ENCODE measurements around the gene RNF208.

RNF208 gene

DNA sequence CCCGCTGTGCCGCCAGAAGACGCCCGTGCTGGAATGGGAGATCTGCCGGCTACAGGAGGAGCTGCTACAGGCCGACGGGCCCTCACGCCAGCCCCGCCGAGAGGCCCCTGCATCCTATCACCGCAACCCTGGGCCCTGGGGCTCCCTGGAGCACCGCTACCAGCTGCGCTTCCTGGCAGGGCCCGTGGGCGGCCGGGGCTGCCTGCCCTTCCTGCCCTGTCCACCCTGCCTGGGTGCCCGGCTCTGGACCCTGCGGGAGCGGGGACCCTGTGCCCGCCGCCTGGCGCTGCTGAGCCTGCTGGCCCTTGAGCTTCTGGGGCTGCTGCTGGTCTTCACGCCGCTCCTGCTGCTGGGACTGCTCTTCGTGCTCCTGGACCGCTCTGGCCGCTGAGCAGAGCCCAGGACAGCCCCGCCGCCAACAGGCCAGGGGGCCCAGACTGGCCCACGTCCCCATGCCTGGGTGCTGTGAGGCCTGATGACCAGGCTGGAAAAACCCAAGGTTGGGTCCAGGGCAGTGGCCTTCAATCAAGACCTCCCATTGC, 3.8 kb downstream of the RNF208 start:
- Histone ChIP-seq H3K9me2 (replicated peaks; ENCODE audit: insufficient read depth, low read length) (no peaks in the 10 kb centered on the region), H4K20me1 (ENCODE audit: low read depth, low read length) (no peaks in the 10 kb centered on the region), H3K9me3 (ENCODE audit: insufficient read depth, low read length) (no peaks in the 10 kb centered on the region), H2AFZ (ENCODE audit: low read depth, low read length, severe bottlenecking) (no peak overlapping the region), H3F3A (ENCODE audit: insufficient read depth) (no peaks in the 10 kb centered on the region), H3K27me3 (ENCODE audit: low read length) (no peaks in the 10 kb centered on the region), H3K4me3 (ENCODE audit: insufficient read depth, low read length, poor library complexity, severe bottlenecking) (no peak overlapping the region), H3K36me3 (ENCODE audit: low read length) (no peaks in the 10 kb centered on the region), H3K79me2 (ENCODE audit: insufficient read depth, low read length) (no peaks in the 10 kb centered on the region), H3K9ac (ENCODE audit: low read length) (no peak overlapping the region), H3K27ac (ENCODE audit: low read depth, low read length) (no peak overlapping the region), H3K4me2 (ENCODE audit: low read depth, low read length, poor library complexity, severe bottlenecking) (no peak overlapping the region)
- no peak for TF ChIP-seq EZH2phosphoT487 (conservative IDR thresholded peaks at IDR 0.05; ENCODE audit: low read length)
- TF ChIP-seq, protein P1, sequence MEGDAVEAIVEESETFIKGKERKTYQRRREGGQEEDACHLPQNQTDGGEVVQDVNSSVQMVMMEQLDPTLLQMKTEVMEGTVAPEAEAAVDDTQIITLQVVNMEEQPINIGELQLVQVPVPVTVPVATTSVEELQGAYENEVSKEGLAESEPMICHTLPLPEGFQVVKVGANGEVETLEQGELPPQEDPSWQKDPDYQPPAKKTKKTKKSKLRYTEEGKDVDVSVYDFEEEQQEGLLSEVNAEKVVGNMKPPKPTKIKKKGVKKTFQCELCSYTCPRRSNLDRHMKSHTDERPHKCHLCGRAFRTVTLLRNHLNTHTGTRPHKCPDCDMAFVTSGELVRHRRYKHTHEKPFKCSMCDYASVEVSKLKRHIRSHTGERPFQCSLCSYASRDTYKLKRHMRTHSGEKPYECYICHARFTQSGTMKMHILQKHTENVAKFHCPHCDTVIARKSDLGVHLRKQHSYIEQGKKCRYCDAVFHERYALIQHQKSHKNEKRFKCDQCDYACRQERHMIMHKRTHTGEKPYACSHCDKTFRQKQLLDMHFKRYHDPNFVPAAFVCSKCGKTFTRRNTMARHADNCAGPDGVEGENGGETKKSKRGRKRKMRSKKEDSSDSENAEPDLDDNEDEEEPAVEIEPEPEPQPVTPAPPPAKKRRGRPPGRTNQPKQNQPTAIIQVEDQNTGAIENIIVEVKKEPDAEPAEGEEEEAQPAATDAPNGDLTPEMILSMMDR (IDR thresholded peaks at IDR 0.05; ENCODE audit: insufficient read depth, low read length, poor library complexity, severe bottlenecking): no peak

DNA sequence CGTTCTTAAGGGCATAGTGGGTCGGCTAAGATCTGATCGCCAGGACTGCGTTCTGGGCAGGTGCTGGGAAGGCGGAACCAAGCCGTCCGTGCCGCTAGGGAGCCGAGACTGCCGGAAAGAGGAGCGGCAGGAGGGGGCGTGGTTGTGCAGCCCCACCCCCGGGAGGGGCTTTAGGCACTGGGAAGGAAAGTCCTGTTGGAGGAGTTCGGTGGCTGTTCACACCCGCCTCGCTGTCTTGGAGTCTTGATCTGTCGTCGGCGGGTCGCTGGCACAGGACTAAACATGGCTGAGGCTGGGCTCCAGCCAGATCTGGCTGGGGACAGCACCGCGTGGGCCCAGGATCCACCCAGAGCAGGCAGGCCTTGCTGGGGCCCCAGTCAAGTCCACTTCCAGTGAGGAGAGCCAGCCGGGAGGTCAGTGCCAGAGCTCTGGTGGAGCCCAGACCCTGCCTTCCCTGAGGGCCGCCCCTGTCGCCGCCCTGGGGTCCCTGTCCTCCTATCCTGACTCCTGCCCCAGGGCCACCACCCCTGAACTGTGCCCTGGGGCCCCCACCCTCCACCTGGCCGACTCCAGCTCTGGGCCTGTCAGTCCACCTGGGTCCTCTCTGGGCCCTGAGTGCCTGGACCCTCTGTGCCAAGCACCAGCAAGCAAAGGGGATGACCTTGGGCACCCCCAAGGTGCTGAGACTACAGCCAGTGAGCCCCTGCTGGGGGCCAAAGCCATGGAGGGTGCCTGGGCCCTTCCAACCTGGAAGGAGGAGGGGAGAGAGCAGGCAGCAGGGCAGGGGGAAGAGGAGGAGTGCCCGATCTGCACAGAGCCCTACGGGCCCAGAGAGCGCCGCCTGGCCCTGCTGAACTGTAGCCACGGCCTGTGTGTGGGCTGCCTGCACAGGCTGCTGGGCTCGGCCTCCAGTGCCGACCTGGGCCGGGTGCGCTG, 4.5 kb downstream of the RNF208 start:
- no peaks in the 10 kb centered on the region for H3K79me2 ChIP-seq (ENCODE audit: insufficient read depth, low read length)
- H3K36me3 ChIP-seq (ENCODE audit: low read length): no peaks in the 10 kb centered on the region
- H3K4me2 ChIP-seq (ENCODE audit: low read depth, low read length, poor library complexity, severe bottlenecking): no peak overlapping the region
- no peaks in the 10 kb centered on the region for H3K9me3 ChIP-seq (ENCODE audit: insufficient read depth, low read length)
- no peak overlapping the region for H3K4me3 ChIP-seq (ENCODE audit: insufficient read depth, low read length, poor library complexity, severe bottlenecking)
- H3K9ac ChIP-seq (ENCODE audit: low read length): no peak overlapping the region
- H3K27ac ChIP-seq (ENCODE audit: low read depth, low read length): no peak overlapping the region
- TF ChIP-seq EZH2phosphoT487 (conservative IDR thresholded peaks at IDR 0.05; ENCODE audit: low read length): no peak
- TF ChIP-seq, protein P1 (IDR thresholded peaks at IDR 0.05; ENCODE audit: insufficient read depth, low read length, poor library complexity, severe bottlenecking): no peak
- H3F3A ChIP-seq (ENCODE audit: insufficient read depth): no peaks in the 10 kb centered on the region
- H3K27me3 ChIP-seq (ENCODE audit: low read length): no peaks in the 10 kb centered on the region
- H3K9me2 ChIP-seq (replicated peaks; ENCODE audit: insufficient read depth, low read length): no peaks in the 10 kb centered on the region
- H4K20me1 ChIP-seq (ENCODE audit: low read depth, low read length): no peaks in the 10 kb centered on the region
- H2AFZ ChIP-seq (ENCODE audit: low read depth, low read length, severe bottlenecking): no peak overlapping the region

DNA sequence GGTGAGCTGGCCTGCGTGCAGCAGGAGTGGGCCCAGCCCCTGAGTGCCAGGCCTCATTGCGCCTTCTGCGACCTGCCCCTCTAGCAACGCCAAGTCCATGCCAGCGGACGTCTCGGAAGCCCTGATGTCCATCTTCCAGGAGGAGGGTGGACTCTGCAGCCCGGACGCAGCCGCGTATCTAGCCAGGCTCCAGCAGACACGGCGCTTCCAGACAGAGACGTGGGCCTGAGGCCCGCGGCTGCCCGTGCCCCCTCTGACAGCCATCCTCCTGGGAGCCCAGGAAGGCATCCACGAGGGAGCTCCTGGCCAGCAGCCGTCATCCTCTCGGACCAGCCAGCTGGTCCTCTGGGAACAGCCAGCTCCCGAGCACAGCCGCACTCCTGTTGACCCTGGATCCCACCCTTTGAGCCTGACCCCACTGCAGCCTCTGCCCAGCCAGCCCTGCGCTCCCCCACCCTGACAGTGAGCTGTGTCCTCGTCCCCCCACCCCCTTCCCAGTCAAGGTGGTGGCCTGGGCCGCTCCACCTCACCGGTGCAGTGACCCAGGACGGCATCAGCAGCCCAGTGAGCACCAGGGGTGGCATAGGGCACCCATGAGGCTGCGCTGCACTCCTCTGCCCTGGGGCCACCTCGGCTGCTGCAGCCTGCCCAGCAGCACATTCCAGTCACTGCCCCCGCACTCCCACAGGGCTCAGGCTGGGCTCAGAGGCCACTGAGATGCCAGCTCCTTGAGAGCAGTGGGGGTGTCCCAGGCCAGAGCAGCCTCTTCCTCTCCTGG, 5.7 kb downstream of the RNF208 start:
- no peak for TF ChIP-seq EZH2phosphoT487 (conservative IDR thresholded peaks at IDR 0.05; ENCODE audit: low read length)
- TF ChIP-seq, protein P1 (IDR thresholded peaks at IDR 0.05; ENCODE audit: insufficient read depth, low read length, poor library complexity, severe bottlenecking): no peak
- no peak overlapping the region for H3K4me3 ChIP-seq (ENCODE audit: insufficient read depth, low read length, poor library complexity, severe bottlenecking)
- H3K9me2 ChIP-seq (replicated peaks; ENCODE audit: insufficient read depth, low read length): no peaks in the 10 kb centered on the region
- no peaks in the 10 kb centered on the region for H3K27me3 ChIP-seq (ENCODE audit: low read length)
- H3K4me2 ChIP-seq (ENCODE audit: low read depth, low read length, poor library complexity, severe bottlenecking): no peak overlapping the region
- no peak overlapping the region for H3K9ac ChIP-seq (ENCODE audit: low read length)
- H4K20me1 ChIP-seq (ENCODE audit: low read depth, low read length): no peaks in the 10 kb centered on the region
- no peaks in the 10 kb centered on the region for H3K79me2 ChIP-seq (ENCODE audit: insufficient read depth, low read length)
- no peaks in the 10 kb centered on the region for H3F3A ChIP-seq (ENCODE audit: insufficient read depth)
- no peaks in the 10 kb centered on the region for H3K9me3 ChIP-seq (ENCODE audit: insufficient read depth, low read length)
- H3K36me3 ChIP-seq (ENCODE audit: low read length): no peaks in the 10 kb centered on the region
- no peak overlapping the region for H2AFZ ChIP-seq (ENCODE audit: low read depth, low read length, severe bottlenecking)
- H3K27ac ChIP-seq (ENCODE audit: low read depth, low read length): no peak overlapping the region
